Prostate gland (tissue), 2 donors: ENCODE measurements around the gene GGT7.
"Not testable (repeated sequence)": the region's sequence is repeated elsewhere in the genome, so short reads cannot be mapped to it uniquely, and the experiment has no call there.

Experiments
- CTCF ChIP-seq, 4 experiments: fragments of 200-600 bp in 2 of 4; fragments of 450-650 bp in 2 of 4; sonication (generic) in 2 of 4; IDR thresholded peaks; 1 replicate in 3 of 4; 2 replicates in 1 of 4; pipeline ENCODE4 v1.5.1; 2016 to 2019; ENCODE audit warnings: antibody characterized with exemption in 4 of 4, mild to moderate bottlenecking in 2 of 4, moderate library complexity in 2 of 4
- POLR2A ChIP-seq: fragments of 450-650 bp; IDR thresholded peaks from one replicate; pipeline ENCODE4 v1.6.1; 2016; ENCODE audit warnings: antibody characterized with exemption, mild to moderate bottlenecking
- POLR2AphosphoS5 ChIP-seq: sonication (generic); formaldehyde crosslinking; IDR thresholded peaks from one replicate; pipeline ENCODE4 v1.6.1; 2017; ENCODE audit warnings: antibody characterized with exemption

GRCh38 chr20:34880971-34881370 is 8.3 kb upstream of the GGT7 start:
- TF ChIP-seq POLR2A; CTCF (IDR thresholded peaks at IDR 0.05); POLR2AphosphoS5: not testable (repeated sequence)
